RWPE2 (cell line): ENCODE measurements around the gene NLRC3.

Experiments used
- ATAC-seq: fragments of 200-7000 bp; cut with Tn5 transposase; 3 replicates; pipeline ENCODE4 v1.9.1; 2021; ENCODE audit warnings: low read depth
- DNase-seq: peaks from one replicate; pipeline ENCODE4 v3.0.0-alpha.2; 2020; ENCODE audit warnings: low spot score
- H3K27ac ChIP-seq: fragments of 450-650 bp; 2 replicates; pipeline ENCODE4 v1.5.1; 2017; ENCODE audit warnings: mild to moderate bottlenecking; ENCODE audit not compliant: poor library complexity, severe bottlenecking
- H3K27me3 ChIP-seq: fragments of 250-450 bp; sonication (Bioruptor Pico); 2 replicates; pipeline ENCODE4 v1.5.1; 2021; ENCODE audit warnings: mild to moderate bottlenecking, moderate library complexity; ENCODE audit not compliant: insufficient read depth, poor library complexity, severe bottlenecking
- H3K36me3 ChIP-seq: fragments of 250-450 bp; sonication (Bioruptor Pico); 2 replicates; pipeline ENCODE4 v1.5.1; 2020; ENCODE audit warnings: low read depth, mild to moderate bottlenecking, moderate library complexity
- H3K4me1 ChIP-seq: fragments of 250-450 bp; sonication (Bioruptor Pico); 2 replicates; pipeline ENCODE4 v1.5.1; 2021; ENCODE audit warnings: mild to moderate bottlenecking, moderate library complexity; ENCODE audit not compliant: insufficient read depth, poor library complexity, severe bottlenecking
- H3K4me3 ChIP-seq: fragments of 250-450 bp; sonication (Bioruptor Pico); 2 replicates; pipeline ENCODE4 v1.5.1; 2021; ENCODE audit warnings: mild to moderate bottlenecking, moderate library complexity; ENCODE audit not compliant: severe bottlenecking
- H3K9me3 ChIP-seq: fragments of 250-450 bp; sonication (Bioruptor Pico); 2 replicates; pipeline ENCODE4 v1.5.1; 2021; ENCODE audit warnings: mild to moderate bottlenecking, moderate library complexity; ENCODE audit not compliant: severe bottlenecking
- CTCF ChIP-seq: fragments of 450-650 bp; IDR thresholded peaks from one replicate; pipeline ENCODE4 v1.5.1; 2017; ENCODE audit warnings: mild to moderate bottlenecking, moderate library complexity; ENCODE audit not compliant: poor library complexity, severe bottlenecking

The NLRC3 gene

GRCh38 chr16:3511286-3512180 lies 65.7 kb downstream of the NLRC3 start:
- no peaks in the 10 kb centered on the region for H3K9me3 ChIP-seq
- H3K36me3 ChIP-seq, result peaks cover 70% of the 10 kb centered on the region
- no peaks in the 10 kb centered on the region for H3K27me3 ChIP-seq
- H3K27ac ChIP-seq, result no peak overlapping the region
- no peak overlapping the region for H3K4me3 ChIP-seq
- H3K4me1 ChIP-seq, result no peaks in the 10 kb centered on the region
- ATAC-seq, result no peak
- DNase-seq, result no peak
- TF ChIP-seq CTCF, result no peak

DNA sequence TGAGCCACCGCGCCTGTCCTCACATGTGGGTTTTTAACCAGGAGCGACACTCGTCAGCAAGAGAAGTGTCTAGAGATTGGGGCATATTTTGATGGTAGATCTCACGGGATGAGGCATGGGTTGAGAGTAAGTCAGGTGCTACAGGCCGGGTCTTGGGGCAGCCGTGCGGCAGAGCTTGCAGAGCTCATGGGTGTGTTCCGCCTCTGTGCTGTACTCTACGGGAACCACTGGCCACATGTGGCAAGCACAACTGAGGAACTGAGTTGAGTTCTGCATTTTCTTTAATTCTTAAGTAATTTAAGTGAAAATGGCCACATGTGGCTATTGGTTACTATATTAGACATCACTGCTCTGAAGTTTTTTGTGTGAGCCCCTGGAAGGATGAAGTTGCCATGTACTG lies 66.8 kb downstream of the NLRC3 start:
- H3K36me3 ChIP-seq, result peaks cover 59% of the 10 kb centered on the region
- H3K9me3 ChIP-seq, result no peaks in the 10 kb centered on the region
- no peak for TF ChIP-seq CTCF
- H3K27me3 ChIP-seq, result no peaks in the 10 kb centered on the region
- H3K27ac ChIP-seq, result no peak overlapping the region
- DNase-seq (no peak), ATAC-seq (no peak)
- H3K4me3 ChIP-seq, result no peak overlapping the region
- H3K4me1 ChIP-seq, result no peaks in the 10 kb centered on the region

DNA sequence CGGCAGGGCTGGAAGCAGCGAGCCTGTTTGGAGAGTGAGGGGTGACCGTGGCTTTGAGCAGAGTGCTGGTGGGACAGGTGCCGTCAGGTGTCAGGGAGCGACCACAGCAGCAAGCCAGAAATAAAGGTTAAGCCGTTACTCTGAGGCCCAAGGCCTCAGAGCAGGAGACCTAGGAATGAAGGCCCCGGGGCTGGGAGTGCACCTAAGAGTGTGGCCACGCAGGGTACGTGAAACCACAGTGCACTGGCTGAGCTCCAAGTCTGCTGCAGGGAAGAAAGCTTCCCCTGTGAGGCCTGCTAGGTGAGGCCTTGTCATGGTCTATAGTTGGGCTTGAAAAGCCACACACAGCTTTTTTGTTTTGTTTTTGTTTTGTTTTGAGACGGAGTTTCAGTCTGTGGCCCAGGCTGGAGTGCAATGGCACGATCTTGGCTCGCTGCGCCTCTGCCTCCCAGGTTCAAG lies 67.7 kb downstream of the NLRC3 start:
- no peak for TF ChIP-seq CTCF
- Histone ChIP-seq H3K27ac (no peak overlapping the region), H3K4me1 (no peaks in the 10 kb centered on the region), H3K36me3 (peaks cover 56% of the 10 kb centered on the region), H3K4me3 (no peak overlapping the region), H3K27me3 (no peaks in the 10 kb centered on the region), H3K9me3 (no peaks in the 10 kb centered on the region)
- DNase-seq (no peak), ATAC-seq (peak; percentile 58; the same call in 2 of the 3 replicates)

DNA sequence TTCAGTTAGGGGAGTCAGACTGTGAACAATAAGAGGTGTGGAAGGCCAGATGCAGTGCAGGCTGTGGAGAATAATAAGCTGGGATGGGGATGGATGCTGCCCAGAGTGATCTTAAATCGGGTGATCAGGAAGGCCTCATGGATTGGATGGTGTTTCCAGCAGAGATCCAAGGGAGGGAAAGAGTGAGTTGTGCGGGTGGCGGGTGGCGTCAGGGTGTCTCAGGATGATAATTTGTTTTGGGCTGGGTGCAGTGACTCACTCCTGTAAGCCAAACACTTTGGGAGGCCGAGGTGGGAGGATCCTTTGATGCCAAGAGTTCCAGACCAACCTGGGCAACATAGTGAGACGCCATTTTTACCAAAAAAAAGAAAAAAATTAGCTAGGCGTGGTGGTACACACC lies 68.5 kb downstream of the NLRC3 start:
- no peak for TF ChIP-seq CTCF
- Histone ChIP-seq H3K27me3 (no peaks in the 10 kb centered on the region), H3K36me3 (peaks cover 52% of the 10 kb centered on the region), H3K4me1 (no peaks in the 10 kb centered on the region), H3K4me3 (no peak overlapping the region), H3K27ac (no peak overlapping the region), H3K9me3 (no peaks in the 10 kb centered on the region)
- DNase-seq (no peak), ATAC-seq (no peak)

- Histone ChIP-seq H3K9me3 (no peaks in the 10 kb centered on the region), H3K4me1 (no peaks in the 10 kb centered on the region), H3K27me3 (no peaks in the 10 kb centered on the region), H3K27ac (peak overlapping the region; percentile 10), H3K36me3 (peaks cover 22% of the 10 kb centered on the region), H3K4me3 (no peak overlapping the region)
- TF ChIP-seq CTCF, result no peak
- ATAC-seq (no peak), DNase-seq (no peak)
Observed at GRCh38 chr16:3503523-3503922, 73.7 kb downstream of the NLRC3 start.
